Neural cell (in vitro differentiated cells): Measurements from ENCODE around the gene ATF7IP. TPM values are rescaled to one million over a fixed set of nuclear protein-coding genes. Genes with fewer than 3 reads are reported as not detected.
A peak's percentile ranks its signal among the peaks of the same experiment; 100 is the strongest.
"Not testable (repeated sequence)": the region's sequence is repeated elsewhere in the genome, so short reads cannot be mapped to it uniquely, and the experiment has no call there.

Experiments used
- H2AFZ ChIP-seq: fragments of 200-600, 300-800 bp; sonication (generic), shearing (Covaris generic); 2 replicates; pipeline ENCODE4 v1.6.0; 2014; ENCODE audit warnings: low read depth, mild to moderate bottlenecking, antibody characterized with exemption, low read length, moderate library complexity
- H3F3A ChIP-seq: fragments of 200-600 bp; shearing (Covaris generic); 2 replicates; pipeline ENCODE4 v1.6.1; 2016; ENCODE audit warnings: mild to moderate bottlenecking, moderate library complexity, mixed read lengths, antibody characterized with exemption, low read length; ENCODE audit not compliant: insufficient read depth, poor library complexity, severe bottlenecking
- H3K27ac ChIP-seq: fragments of 200-600, 300-800 bp; sonication (generic), shearing (Covaris generic); 2 replicates; pipeline ENCODE4 v1.5.1; 2014; ENCODE audit warnings: mild to moderate bottlenecking, low read length, moderate library complexity
- H3K27me3 ChIP-seq: fragments of 300-800, 200-600 bp; sonication (generic), shearing (Covaris generic); 2 replicates; pipeline ENCODE4 v1.6.0; 2014; ENCODE audit warnings: mild to moderate bottlenecking, low read depth, low read length, moderate library complexity; ENCODE audit not compliant: insufficient read depth
- H3K36me3 ChIP-seq: fragments of 300-800, 200-600 bp; sonication (generic), shearing (Covaris generic); 2 replicates; pipeline ENCODE4 v1.5.1; 2014; ENCODE audit warnings: mild to moderate bottlenecking, antibody characterized with exemption, low read length, moderate library complexity; ENCODE audit not compliant: insufficient read depth
- H3K4me2 ChIP-seq: fragments of 300-800, 200-600 bp; sonication (generic), shearing (Covaris generic); 2 replicates; pipeline ENCODE4 v1.6.0; 2014; ENCODE audit warnings: mild to moderate bottlenecking, low read length
- H3K4me3 ChIP-seq: fragments of 300-800, 200-600 bp; sonication (generic), shearing (Covaris generic); 2 replicates; pipeline ENCODE4 v1.5.1; 2014; ENCODE audit warnings: mild to moderate bottlenecking, low read length, moderate library complexity
- H3K79me2 ChIP-seq: fragments of 200-600 bp; shearing (Covaris generic); replicated peaks from 2 replicates; pipeline ENCODE4 v1.6.0; 2014; ENCODE audit warnings: mild to moderate bottlenecking, low read length, moderate library complexity; ENCODE audit not compliant: insufficient read depth
- H3K9ac ChIP-seq: fragments of 300-800, 200-600 bp; sonication (generic), shearing (Covaris generic); 2 replicates; pipeline ENCODE4 v1.6.1; 2016; ENCODE audit warnings: mild to moderate bottlenecking, low read length, mixed read lengths
- H3K9me2 ChIP-seq: fragments of 200-600 bp; shearing (Covaris generic); 2 replicates; pipeline ENCODE4 v1.6.1; 2016; ENCODE audit warnings: mild to moderate bottlenecking, low read length, mixed read lengths; ENCODE audit not compliant: insufficient read depth
- H3K9me3 ChIP-seq: fragments of 200-600, 300-800 bp; sonication (generic), shearing (Covaris generic); 2 replicates; pipeline ENCODE4 v1.6.1; 2016; ENCODE audit warnings: mild to moderate bottlenecking, mixed run types, low read length, moderate library complexity, mixed read lengths
- H4K20me1 ChIP-seq: fragments of 200-600 bp; shearing (Covaris generic); 2 replicates; pipeline ENCODE4 v1.6.1; 2016; ENCODE audit warnings: mild to moderate bottlenecking, mixed run types; ENCODE audit not compliant: insufficient read depth
- EP300 ChIP-seq: fragments of 450-650 bp; conservative IDR thresholded peaks from 2 replicates; pipeline ENCODE4 v1.6.1; 2014; ENCODE audit warnings: antibody characterized with exemption, mild to moderate bottlenecking, moderate library complexity; ENCODE audit not compliant: poor library complexity, severe bottlenecking
- EZH2 ChIP-seq: fragments of 200-600, 300-800 bp; shearing (Covaris generic), sonication (generic); IDR thresholded peaks from 2 replicates; pipeline ENCODE4 v1.6.1; 2014; ENCODE audit warnings: antibody characterized with exemption, low read length, borderline replicate concordance, mild to moderate bottlenecking; ENCODE audit not compliant: insufficient read depth, poor library complexity, severe bottlenecking
- POLR2AphosphoS5 ChIP-seq: IDR thresholded peaks from 2 replicates; pipeline ENCODE4 v1.6.1; 2012
- REST ChIP-seq: IDR thresholded peaks from 2 replicates; pipeline ENCODE4 v1.6.1; 2012; ENCODE audit warnings: borderline replicate concordance
- SMC3 ChIP-seq: fragments of 450-650 bp; conservative IDR thresholded peaks from 2 replicates; pipeline ENCODE4 v1.6.1; 2014; ENCODE audit warnings: antibody characterized with exemption, mild to moderate bottlenecking, moderate library complexity; ENCODE audit not compliant: poor library complexity
- TAF1 ChIP-seq: IDR thresholded peaks from 2 replicates; pipeline ENCODE4 v1.6.1; 2012; ENCODE audit warnings: low read depth
- polyA plus RNA-seq: library from polyadenylated mRNA; depleted of rRNA; stranded (reverse); fragments of >200 nt; gene quantifications from 2 replicates; pipeline ENCODE4 v1.2.3, GENCODE V29; 2014

The ATF7IP gene
- polyA plus RNA-seq, 1 donor from 2014 or later = 34.8 TPM

GRCh38 chr12:14403711-14404196 lies 38.3 kb downstream of the ATF7IP start:
- H3K79me2 ChIP-seq = peaks cover 100% of the 10 kb centered on the region
- TF ChIP-seq TAF1 (no peak), POLR2AphosphoS5 (peak; percentile 26), EP300 (peak; percentile 60)
- H3K9ac ChIP-seq = peak overlapping the region; percentile 47
- no peaks in the 10 kb centered on the region for H3K9me2 ChIP-seq
- H3F3A ChIP-seq = peaks cover 6% of the 10 kb centered on the region
- H3K27me3 ChIP-seq = no peaks in the 10 kb centered on the region
- no peaks in the 10 kb centered on the region for H3K36me3 ChIP-seq
- H3K4me3 ChIP-seq = peak overlapping the region; percentile 57
- no peaks in the 10 kb centered on the region for H4K20me1 ChIP-seq
- H3K27ac ChIP-seq = peak overlapping the region; percentile 85
- no peaks in the 10 kb centered on the region for H3K9me3 ChIP-seq
- H2AFZ ChIP-seq = no peak overlapping the region
- peak overlapping the region; percentile 63 for H3K4me2 ChIP-seq

GRCh38 chr12:14405407-14405806 lies 39.9 kb downstream of the ATF7IP start:
- H3K79me2 ChIP-seq = peaks cover 100% of the 10 kb centered on the region
- H3K4me2 ChIP-seq, H3K4me3 ChIP-seq, H3K27ac ChIP-seq, H2AFZ ChIP-seq, H4K20me1 ChIP-seq, H3K27me3 ChIP-seq, H3K9me3 ChIP-seq, H3F3A ChIP-seq, H3K9me2 ChIP-seq, H3K36me3 ChIP-seq, H3K9ac ChIP-seq: not testable (repeated sequence)

- Histone ChIP-seq H3F3A (peaks cover 6% of the 10 kb centered on the region), H2AFZ (no peak overlapping the region), H3K9ac (no peak overlapping the region), H3K9me2 (no peaks in the 10 kb centered on the region), H3K27ac (peak overlapping the region; percentile 60), H3K79me2 (peaks cover 100% of the 10 kb centered on the region), H3K36me3 (no peaks in the 10 kb centered on the region), H3K4me2 (no peak overlapping the region), H3K4me3 (peak overlapping the region; percentile 40), H3K9me3 (no peaks in the 10 kb centered on the region), H3K27me3 (no peaks in the 10 kb centered on the region), H4K20me1 (no peaks in the 10 kb centered on the region)
- no peak for TF ChIP-seq EZH2
- TF ChIP-seq EP300 = peak; percentile 12
- TF ChIP-seq REST = no peak
Observed at GRCh38 chr12:14408208-14408607, 42.7 kb downstream of the ATF7IP start.

- Histone ChIP-seq H3K4me3 (no peak overlapping the region), H3K9me2 (no peaks in the 10 kb centered on the region), H3K27me3 (no peaks in the 10 kb centered on the region), H3F3A (peaks cover under 1% of the 10 kb centered on the region), H2AFZ (no peak overlapping the region), H3K27ac (no peak overlapping the region), H3K36me3 (no peaks in the 10 kb centered on the region), H4K20me1 (no peaks in the 10 kb centered on the region), H3K4me2 (no peak overlapping the region), H3K9ac (no peak overlapping the region), H3K79me2 (peaks cover 100% of the 10 kb centered on the region), H3K9me3 (no peaks in the 10 kb centered on the region)
- no peak for TF ChIP-seq EZH2
- no peak for TF ChIP-seq POLR2AphosphoS5
- TF ChIP-seq TAF1 = no peak
- no peak for TF ChIP-seq SMC3
- TF ChIP-seq EP300 = no peak
- no peak for TF ChIP-seq REST
Observed at GRCh38 chr12:14410177-14410576, 44.7 kb downstream of the ATF7IP start.
